H1 (cell line): ENCODE data around the gene PUSL1. TPM values are rescaled to one million over a fixed set of nuclear protein-coding genes. Genes with fewer than 3 reads are reported as not detected.

Experiments used
- CTCF ChIA-PET: fragments of 300-600 bp; sonication (Branson Sonifier 250); formaldehyde crosslinking; loops from one replicate; lab custom pipeline; 2021; ENCODE audit not compliant: partially characterized antibody; lab: Charles Lee
- POLR2A ChIA-PET: fragments of 300-600 bp; sonication (Branson Sonifier 250); formaldehyde crosslinking; loops from one replicate; lab custom pipeline; 2021; ENCODE audit warnings: inconsistent platforms; ENCODE audit not compliant: partially characterized antibody; lab: Charles Lee
- DNase-seq, 2 experiments: peaks; one replicate each; pipeline versions ENCODE4 v3.0.0 to v3.0.0-alpha.2; 2010 to 2022; ENCODE audit warnings: low spot score in 2 of 2, low read depth in 1 of 2, mixed read lengths in 1 of 2
- FAIRE-seq: peaks from 2 replicates; lab custom pipeline; 2011; peaks lifted over from hg19 to GRCh38; lab: Jason Lieb, UNC
- H2AFZ ChIP-seq: 2 replicates; pipeline ENCODE4 v1.8.1; 2012; ENCODE audit warnings: low read length, inconsistent platforms
- H2AK5ac ChIP-seq: 2 replicates; pipeline ENCODE4 v1.6.1; 2013; ENCODE audit warnings: low read depth, low read length
- H2BK120ac ChIP-seq: replicated peaks from 2 replicates; pipeline ENCODE3; 2013; ENCODE audit warnings: low read depth, low read length, inconsistent platforms
- H2BK12ac ChIP-seq: 2 replicates; pipeline ENCODE4 v1.6.1; 2013; ENCODE audit warnings: low read depth, low read length
- H2BK15ac ChIP-seq: 2 replicates; pipeline ENCODE4 v1.6.1; 2013; ENCODE audit warnings: low read length
- H2BK20ac ChIP-seq: 2 replicates; pipeline ENCODE4 v1.6.1; 2013; ENCODE audit warnings: low read length
- H2BK5ac ChIP-seq: 2 replicates; pipeline ENCODE4 v1.6.1; 2013; ENCODE audit warnings: low read depth, low read length
- H3K14ac ChIP-seq: 2 replicates; pipeline ENCODE4 v1.6.1; 2013; ENCODE audit warnings: inconsistent platforms; ENCODE audit not compliant: insufficient read length
- H3K18ac ChIP-seq: 2 replicates; pipeline ENCODE4 v1.6.1; 2013; ENCODE audit warnings: low read length; ENCODE audit errors: extremely low read depth
- H3K23ac ChIP-seq: 2 replicates; pipeline ENCODE4 v1.6.1; 2013; ENCODE audit warnings: inconsistent platforms; ENCODE audit not compliant: insufficient read length
- H3K23me2 ChIP-seq: 2 replicates; pipeline ENCODE4 v1.6.1; 2013; ENCODE audit warnings: low read depth, low read length
- H3K27ac ChIP-seq: 2 replicates; pipeline ENCODE4 v1.6.1; 2011; ENCODE audit warnings: low read depth, low read length, inconsistent platforms
- H3K27me3 ChIP-seq, 4 experiments: replicated peaks in 1 of 4; 1 replicate in 1 of 4; 2 replicates in 3 of 4; pipeline versions ENCODE4 v1.6.1 to v1.8.1; 2011 to 2013; ENCODE audit warnings: low read length in 3 of 4, mild to moderate bottlenecking in 3 of 4, inconsistent platforms in 2 of 4, mixed read lengths in 2 of 4, moderate library complexity in 1 of 4; ENCODE audit not compliant: control insufficient read depth in 3 of 4, insufficient read depth in 3 of 4; ENCODE audit errors: extremely low read depth in 1 of 4
- H3K36me3 ChIP-seq, 4 experiments: 2 replicates each; pipeline versions ENCODE4 v1.6.1 to v1.8.1; 2011 to 2013; ENCODE audit warnings: mild to moderate bottlenecking in 4 of 4, low read length in 3 of 4, moderate library complexity in 2 of 4, control low read depth in 1 of 4, inconsistent platforms in 1 of 4; ENCODE audit not compliant: insufficient read depth in 4 of 4, control insufficient read depth in 2 of 4
- H3K4ac ChIP-seq: replicated peaks from 2 replicates; pipeline ENCODE3; 2013; ENCODE audit warnings: low read length, low read depth, mixed read lengths, inconsistent platforms; ENCODE audit not compliant: insufficient read length
- H3K4me1 ChIP-seq, 4 experiments: replicated peaks in 1 of 4; 1 replicate in 1 of 4; 2 replicates in 3 of 4; pipeline versions ENCODE4 v1.6.1 to v1.8.1; 2011 to 2013; ENCODE audit warnings: low read length in 3 of 4, inconsistent platforms in 2 of 4, mixed read lengths in 1 of 4; ENCODE audit not compliant: insufficient read depth in 4 of 4, control insufficient read depth in 3 of 4
- H3K4me2 ChIP-seq, 2 experiments: 2 replicates each; pipeline versions ENCODE4 v1.6.1 to v1.8.1; 2011 to 2013; ENCODE audit warnings: low read depth in 2 of 2, low read length in 2 of 2, control low read depth in 1 of 2, inconsistent platforms in 1 of 2, mild to moderate bottlenecking in 1 of 2; ENCODE audit not compliant: insufficient read depth in 1 of 2
- H3K4me3 ChIP-seq, 4 experiments: fragments of 200-600, 300-600 bp in 1 of 4; sonication (generic), shearing (Covaris generic), sonication (Bioruptor Twin) in 1 of 4; 2 replicates each; pipeline versions ENCODE4 v1.5.1 to v1.8.1; 2011 to 2016; ENCODE audit warnings: low read length in 4 of 4, low read depth in 3 of 4, control low read depth in 2 of 4, inconsistent platforms in 2 of 4, mild to moderate bottlenecking in 2 of 4, mixed read lengths in 1 of 4, moderate library complexity in 1 of 4; ENCODE audit not compliant: insufficient read depth in 2 of 4; ENCODE audit errors: extremely low read depth in 1 of 4
- H3K56ac ChIP-seq: replicated peaks from 2 replicates; pipeline ENCODE3; 2013; ENCODE audit warnings: low read depth, mild to moderate bottlenecking, mixed read lengths, low read length, inconsistent platforms; ENCODE audit not compliant: insufficient read length
- H3K79me1 ChIP-seq: 2 replicates; pipeline ENCODE4 v1.6.1; 2013; ENCODE audit warnings: low read depth, low read length, control low read depth
- H3K79me2 ChIP-seq, 2 experiments: 2 replicates each; pipeline versions ENCODE4 v1.6.1 to v1.8.1; 2012 to 2013; ENCODE audit warnings: low read length in 2 of 2, mild to moderate bottlenecking in 2 of 2, inconsistent platforms in 1 of 2; ENCODE audit not compliant: insufficient read depth in 2 of 2, control insufficient read depth in 1 of 2
- H3K9ac ChIP-seq, 4 experiments: replicated peaks in 1 of 4; 1 replicate in 1 of 4; 2 replicates in 3 of 4; pipeline versions ENCODE4 v1.6.1 to v1.8.1; 2011 to 2013; ENCODE audit warnings: low read depth in 3 of 4, low read length in 3 of 4, control low read depth in 2 of 4, mild to moderate bottlenecking in 2 of 4, moderate library complexity in 2 of 4, inconsistent platforms in 1 of 4; ENCODE audit errors: extremely low read depth in 1 of 4
- H3K9me3 ChIP-seq, 2 experiments: 2 replicates each; pipeline versions ENCODE4 v1.6.1 to v1.8.1; 2012 to 2013; ENCODE audit warnings: mild to moderate bottlenecking in 2 of 2, moderate library complexity in 2 of 2, control low read depth in 1 of 2, inconsistent platforms in 1 of 2, low read depth in 1 of 2, low read length in 1 of 2, mixed read lengths in 1 of 2; ENCODE audit not compliant: insufficient read depth in 2 of 2
- H4K20me1 ChIP-seq, 2 experiments: replicated peaks in 1 of 2; 2 replicates each; pipeline versions ENCODE3 to v1.8.1; 2011 to 2013; ENCODE audit warnings: inconsistent platforms in 2 of 2, low read length in 2 of 2, mild to moderate bottlenecking in 1 of 2; ENCODE audit not compliant: insufficient read depth in 2 of 2, control insufficient read depth in 1 of 2
- H4K5ac ChIP-seq: 2 replicates; pipeline ENCODE4 v1.6.1; 2013; ENCODE audit warnings: low read length, low read depth, mixed read lengths, inconsistent platforms; ENCODE audit not compliant: insufficient read length
- H4K8ac ChIP-seq: 2 replicates; pipeline ENCODE4 v1.8.0; 2013; ENCODE audit warnings: mild to moderate bottlenecking, moderate library complexity, low read length, inconsistent platforms; ENCODE audit not compliant: insufficient read depth; ENCODE audit errors: extremely low read depth
- H4K91ac ChIP-seq: replicated peaks from 2 replicates; pipeline ENCODE3; 2013; ENCODE audit warnings: low read length, mixed read lengths, inconsistent platforms; ENCODE audit not compliant: insufficient read length
- EGR1 ChIP-seq: IDR thresholded peaks from 2 replicates; pipeline ENCODE4 v1.6.1; 2011; ENCODE audit warnings: low read depth, low read length, borderline replicate concordance
- NRF1 ChIP-seq: IDR thresholded peaks from 2 replicates; pipeline ENCODE4 v1.6.1; 2011; ENCODE audit warnings: mild to moderate bottlenecking, low read depth, low read length, improper control_type of control experiment
- SIRT6 ChIP-seq: IDR thresholded peaks from one replicate; pipeline ENCODE4 v1.7.1; 2012; ENCODE audit warnings: low read length, inconsistent platforms
- SP4 ChIP-seq: IDR thresholded peaks from 2 replicates; pipeline ENCODE4 v1.6.1; 2012; ENCODE audit warnings: low read length, inconsistent platforms
- TEAD4 ChIP-seq: IDR thresholded peaks from 2 replicates; pipeline ENCODE4 v1.6.1; 2012; ENCODE audit warnings: low read depth, low read length, inconsistent platforms, mixed read lengths
- YY1 ChIP-seq: IDR thresholded peaks from 2 replicates; pipeline ENCODE4 v1.6.1; 2011; ENCODE audit warnings: low read depth, mild to moderate bottlenecking, low read length
- WGBS, 2 experiments: shearing (Covaris generic) in 1 of 2; methylation state at CpG; one replicate each; pipeline versions ENCODE4 v1.1.6 to v1.1.7; 2013 to 2015; ENCODE audit warnings: low lambda C conversion rate in 2 of 2, mixed read lengths in 2 of 2, inconsistent platforms in 1 of 2, low coverage in 1 of 2, missing lambda C conversion rate in 1 of 2; ENCODE audit not compliant: insufficient replicate concordance in 2 of 2, insufficient coverage in 1 of 2, insufficient read length in 1 of 2; ENCODE audit errors: extremely low coverage in 1 of 2, missing lambda C conversion rate in 1 of 2; 5-methylcytosine and 5-hydroxymethylcytosine counted together
- polyA plus RNA-seq, 7 experiments: library from polyadenylated mRNA; depleted of rRNA in 3 of 7; stranded (reverse) in 5 of 7; unstranded in 2 of 7; fragments of >200 nt in 5 of 7; fragments of 200-250 nt in 2 of 7; gene quantifications; 1 replicate in 5 of 7; 2 replicates in 1 of 7; 4 replicates in 1 of 7; pipeline versions ENCODE4 v1.2.1 to v1.2.3, GENCODE V29; 2011 to 2013; ENCODE audit warnings: missing spikeins in 2 of 7, mixed read lengths in 2 of 7
- total RNA-seq: library from RNA; stranded (reverse); fragmentation: NEBNext Ultra II Directional; extraction: Animal tissue kit (Norgen Biotek cat#: 25700); gene quantifications from 2 replicates; pipeline ENCODE4 v1.2.1, GENCODE V29; 2021
- TF ChIP-seq, protein P1 (sequence below), 3 experiments: IDR thresholded peaks; 1 replicate in 2 of 3; 2 replicates in 1 of 3; pipeline versions ENCODE4 v1.5.1 to v1.6.1; 2011; ENCODE audit warnings: low read length in 3 of 3, mild to moderate bottlenecking in 3 of 3, inconsistent platforms in 2 of 3, low read depth in 1 of 3, moderate library complexity in 1 of 3; ENCODE audit not compliant: insufficient read depth in 1 of 3; ENCODE audit errors: control extremely low read depth in 1 of 3

Gene PUSL1
- total and polyA plus RNA-seq, 2 of the 8 experiments (the other 6 are each of a cell fraction or from before 2014, with no cell fraction given): 38.8 to 87.4 TPM

- WGBS, 2 experiments: 96% methylated on average over 3 of the region's 14 CpGs; no CpG with 5 or more reads in 1 of the 2 experiments
Measured at GRCh38 chr1:1322418-1322817, 14.0 kb downstream of the PUSL1 start.

More at GRCh38 chr1:1322418-1322817, 14.0 kb downstream of the PUSL1 start:
- Histone ChIP-seq H3K56ac (no peak overlapping the region), H3K79me1 (peaks cover 39% of the 10 kb centered on the region), H3K23ac (no peak overlapping the region), H2AK5ac (no peak overlapping the region), H3K27me3 (no peaks in the 10 kb centered on the region), H3K4me1 (peaks cover 0 to 13% (median 4%) of the 10 kb centered on the region in 4 experiments; a peak in 5 of 7 replicates), H3K4me3 (no peak overlapping the region), H2BK120ac (no peak overlapping the region), H4K8ac (peak overlapping the region; percentile 68; the same call in 1 of the 2 replicates), H3K79me2 (peaks cover 12 to 56% of the 10 kb centered on the region in 2 experiments; a peak in 3 of 4 replicates), H2AFZ (no peak overlapping the region), H3K23me2 (peaks cover 7% of the 10 kb centered on the region; the same call in 1 of the 2 replicates), H3K4ac (no peak overlapping the region), H3K4me2 (no peak overlapping the region; a peak in 1 of 4 replicates), H2BK5ac (no peak overlapping the region), H3K18ac (no peak overlapping the region), H4K91ac (no peak overlapping the region), H3K9ac (no peak overlapping the region), H2BK15ac (no peak overlapping the region), H3K9me3 (no peaks in the 10 kb centered on the region), H3K14ac (no peak overlapping the region), H3K36me3 (peaks cover 0 to 14% (median 6%) of the 10 kb centered on the region in 4 experiments; a peak in 6 of 8 replicates), H2BK12ac (no peak overlapping the region), H3K27ac (no peak overlapping the region), H4K20me1 (peaks cover 27 to 41% of the 10 kb centered on the region in 2 experiments), H4K5ac (no peak overlapping the region), H2BK20ac (no peak overlapping the region)
- TF ChIP-seq EGR1: no peak
- TF ChIP-seq TEAD4: no peak
- TF ChIP-seq SIRT6: no peak
- TF ChIP-seq YY1: no peak
- TF ChIP-seq NRF1: no peak
- no peak for TF ChIP-seq SP4
- TF ChIP-seq, protein P1, sequence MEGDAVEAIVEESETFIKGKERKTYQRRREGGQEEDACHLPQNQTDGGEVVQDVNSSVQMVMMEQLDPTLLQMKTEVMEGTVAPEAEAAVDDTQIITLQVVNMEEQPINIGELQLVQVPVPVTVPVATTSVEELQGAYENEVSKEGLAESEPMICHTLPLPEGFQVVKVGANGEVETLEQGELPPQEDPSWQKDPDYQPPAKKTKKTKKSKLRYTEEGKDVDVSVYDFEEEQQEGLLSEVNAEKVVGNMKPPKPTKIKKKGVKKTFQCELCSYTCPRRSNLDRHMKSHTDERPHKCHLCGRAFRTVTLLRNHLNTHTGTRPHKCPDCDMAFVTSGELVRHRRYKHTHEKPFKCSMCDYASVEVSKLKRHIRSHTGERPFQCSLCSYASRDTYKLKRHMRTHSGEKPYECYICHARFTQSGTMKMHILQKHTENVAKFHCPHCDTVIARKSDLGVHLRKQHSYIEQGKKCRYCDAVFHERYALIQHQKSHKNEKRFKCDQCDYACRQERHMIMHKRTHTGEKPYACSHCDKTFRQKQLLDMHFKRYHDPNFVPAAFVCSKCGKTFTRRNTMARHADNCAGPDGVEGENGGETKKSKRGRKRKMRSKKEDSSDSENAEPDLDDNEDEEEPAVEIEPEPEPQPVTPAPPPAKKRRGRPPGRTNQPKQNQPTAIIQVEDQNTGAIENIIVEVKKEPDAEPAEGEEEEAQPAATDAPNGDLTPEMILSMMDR (IDR thresholded peaks at IDR 0.05; ENCODE audit: control extremely low read depth in 1 of 3, insufficient read depth in 1 of 3, low read depth in 1 of 3, low read length in 3 of 3): no peak
- CTCF ChIA-PET: interaction anchor here (0.7 kb wide), 1 partner anchor 21 kb away, joined by 3 read pairs; no protein-coding TSS in a partner anchor
- DNase-seq: no peak
- POLR2A ChIA-PET: interaction anchor here (1.7 to 1.8 kb wide), 2 partner anchors 8 to 9 kb away, joined by 6 to 7 read pairs; partner anchors contain the start of gene TAS1R3
- no peak for FAIRE-seq
